Stimulated activated CD8-positive, alpha-beta memory T cell treated with anti-CD3 and anti-CD28 coated beads, Interleukin-2, amount 100 ng/mL, for 48 hours (primary cell): Measurements from ENCODE around the gene CFAP43.

ENCODE experiments used
- DNase-seq, 2 donors: peaks; one replicate each; pipeline ENCODE4 v3.0.0-alpha.2; 2020; ENCODE audit warnings: low read depth in 2 of 2

CFAP43 gene

GRCh38 chr10:104231784-104232612 is at the start of gene CFAP43:
CFAP43 (minus strand) TSS chr10:104232364; CDS start chr10:104232246, 118 bp downstream.
- peak; percentile 94 to 99 for DNase-seq

- DNase-seq: no peak
Observed at GRCh38 chr10:104281694-104282093, 49.5 kb upstream of the CFAP43 start.

- no peak for DNase-seq
Observed at GRCh38 chr10:104279550-104280259, 47.5 kb upstream of the CFAP43 start.

- DNase-seq: no peak
Observed at GRCh38 chr10:104277785-104278184, 45.6 kb upstream of the CFAP43 start.

GRCh38 chr10:104276192-104276591 is 44.0 kb upstream of the CFAP43 start:
- DNase-seq: no peak

- peak; percentile 30 to 34 for DNase-seq
Observed at GRCh38 chr10:104274762-104275721, 42.9 kb upstream of the CFAP43 start.

GRCh38 chr10:104273899-104274575 is 41.9 kb upstream of the CFAP43 start:
- DNase-seq: no peak

- no peak for DNase-seq
Observed at GRCh38 chr10:104273286-104273685, 41.1 kb upstream of the CFAP43 start.

GRCh38 chr10:104268713-104269645 is 36.8 kb upstream of the CFAP43 start, which contains the start of gene GSTO2:
GSTO2 (plus strand) TSS chr10:104269184; CDS start chr10:104274916, 5,732 bp downstream.
- peak; percentile 94 to 97 for DNase-seq

GRCh38 chr10:104268405-104268712 is 36.2 kb upstream of the CFAP43 start:
- no peak for DNase-seq

GRCh38 chr10:104267721-104268404 is 35.7 kb upstream of the CFAP43 start:
- DNase-seq: no peak

- DNase-seq: no peak
Observed at GRCh38 chr10:104264783-104265182, 32.6 kb upstream of the CFAP43 start.

GRCh38 chr10:104262055-104262454 is 29.9 kb upstream of the CFAP43 start:
- DNase-seq: no peak

GRCh38 chr10:104260775-104261115 is 28.6 kb upstream of the CFAP43 start:
- no peak for DNase-seq

GRCh38 chr10:104259999-104260774 is 28.0 kb upstream of the CFAP43 start:
- DNase-seq: no peak

GRCh38 chr10:104259456-104259855 is 27.3 kb upstream of the CFAP43 start:
- no peak for DNase-seq

GRCh38 chr10:104258209-104258608 is 26.0 kb upstream of the CFAP43 start:
- DNase-seq: no peak

GRCh38 chr10:104257235-104257634 is 25.1 kb upstream of the CFAP43 start:
- no peak for DNase-seq
